Stimulated activated CD8-positive, alpha-beta memory T cell treated with anti-CD3 and anti-CD28 coated beads, Interleukin-12 subunit alpha, Interleukin-12 subunit beta, amount 100 ng/mL, for 24 hours (primary cell): Measurements from ENCODE around the gene FBXL17.
"Not testable (repeated sequence)": the region's sequence is repeated elsewhere in the genome, so short reads cannot be mapped to it uniquely, and the experiment has no call there.

Source experiments
- DNase-seq: peaks from one replicate; pipeline ENCODE4 v3.0.0-alpha.2; 2020; ENCODE audit errors: extremely low read depth

Gene FBXL17

GRCh38 chr5:108303611-108304010, 78.3 kb downstream of the FBXL17 start:
- no peak for DNase-seq

- DNase-seq = no peak
These were observed 78.8 kb downstream of the FBXL17 start for GRCh38 chr5:108303086-108303485.

- DNase-seq = no peak
These were observed 84.8 kb downstream of the FBXL17 start for GRCh38 chr5:108297042-108297601.

- DNase-seq = no peak
These were observed 86.1 kb downstream of the FBXL17 start for GRCh38 chr5:108295578-108296368.

- no peak for DNase-seq
These were observed 100.8 kb downstream of the FBXL17 start for GRCh38 chr5:108280960-108281569.

- DNase-seq = no peak
These were observed 101.7 kb downstream of the FBXL17 start for GRCh38 chr5:108280248-108280647.

GRCh38 chr5:108278285-108279240, 103.3 kb downstream of the FBXL17 start:
- DNase-seq = no peak

GRCh38 chr5:108276187-108277050, 105.5 kb downstream of the FBXL17 start:
- DNase-seq = no peak

- not testable (repeated sequence) for DNase-seq
These were observed 107.8 kb downstream of the FBXL17 start for GRCh38 chr5:108274080-108274479.

- no peak for DNase-seq
These were observed 110.8 kb downstream of the FBXL17 start for GRCh38 chr5:108271127-108271526.

GRCh38 chr5:108266242-108266641, 115.7 kb downstream of the FBXL17 start:
- DNase-seq = no peak

- no peak for DNase-seq
These were observed 117.4 kb downstream of the FBXL17 start for GRCh38 chr5:108264533-108264932.

GRCh38 chr5:108263338-108263737, 118.6 kb downstream of the FBXL17 start:
- DNase-seq = no peak

GRCh38 chr5:108260858-108261170, 121.1 kb downstream of the FBXL17 start:
- DNase-seq = no peak

GRCh38 chr5:108260117-108260857, 121.6 kb downstream of the FBXL17 start:
- DNase-seq = peak; percentile 21

GRCh38 chr5:108259306-108259705, 122.6 kb downstream of the FBXL17 start:
- no peak for DNase-seq

GRCh38 chr5:108257996-108258395, 123.9 kb downstream of the FBXL17 start:
- DNase-seq = no peak

GRCh38 chr5:108255468-108255867, 126.4 kb downstream of the FBXL17 start:
- no peak for DNase-seq

- no peak for DNase-seq
These were observed 130.5 kb downstream of the FBXL17 start for GRCh38 chr5:108251350-108251749.

- DNase-seq = no peak
These were observed 132.0 kb downstream of the FBXL17 start for GRCh38 chr5:108249785-108250426.
